Uterus (tissue), 2 donors: ENCODE measurements around the gene PRKAG2.

Experiments
- CTCF ChIP-seq, 4 experiments: fragments of 200-600 bp in 2 of 4; fragments of 450-650 bp in 2 of 4; sonication (generic) in 2 of 4; IDR thresholded peaks; one replicate each; pipeline ENCODE4 v1.5.1; 2016 to 2019; ENCODE audit warnings: antibody characterized with exemption in 4 of 4, mild to moderate bottlenecking in 2 of 4, moderate library complexity in 1 of 4
- POLR2A ChIP-seq, 2 donors: fragments of 450-650 bp; IDR thresholded peaks; one replicate each; pipeline ENCODE4 v1.6.1; 2016; ENCODE audit warnings: antibody characterized with exemption in 2 of 2, mild to moderate bottlenecking in 1 of 2, moderate library complexity in 1 of 2

GRCh38 chr7:151631953-151632749 is 244.8 kb downstream of the PRKAG2 start:
- TF ChIP-seq CTCF (IDR thresholded peaks at IDR 0.05) (peak in 3 of 4 experiments; percentile 43 to 61 (median 57)), POLR2A (IDR thresholded peaks at IDR 0.05) (peak; percentile 3 to 55)
